ENCODE data around the gene CTNND2. TPM values are rescaled to one million over a fixed set of nuclear protein-coding genes. Genes with fewer than 3 reads are reported as not detected.

The CTNND2 gene
- total RNA-seq, 1 experiment from 2014 or later = not detected

GRCh38 chr5:11252523-11252922 lies 651.7 kb downstream of the CTNND2 start:
- no peak for DNase-seq (ENCODE audit: low read depth)

DNA sequence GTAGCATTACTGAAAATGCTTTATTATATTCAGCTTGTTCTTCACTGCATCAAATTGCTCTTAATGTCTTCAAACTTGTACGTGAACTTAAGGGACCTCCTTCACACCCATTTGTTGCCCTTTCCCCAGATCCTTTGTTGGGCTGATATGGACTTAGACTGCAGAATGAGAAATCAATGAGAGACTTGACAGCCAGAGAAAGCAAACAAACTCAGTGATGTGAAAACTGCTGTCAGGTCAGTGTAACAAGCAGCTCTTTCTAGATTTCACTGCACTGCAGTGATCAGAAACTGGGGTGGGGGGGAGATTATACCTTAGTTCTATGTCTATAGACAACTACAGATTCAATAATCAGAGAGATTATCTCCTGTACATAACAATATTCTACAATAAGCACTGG lies 652.2 kb downstream of the CTNND2 start:
- DNase-seq (ENCODE audit: low read depth) = no peak

DNA sequence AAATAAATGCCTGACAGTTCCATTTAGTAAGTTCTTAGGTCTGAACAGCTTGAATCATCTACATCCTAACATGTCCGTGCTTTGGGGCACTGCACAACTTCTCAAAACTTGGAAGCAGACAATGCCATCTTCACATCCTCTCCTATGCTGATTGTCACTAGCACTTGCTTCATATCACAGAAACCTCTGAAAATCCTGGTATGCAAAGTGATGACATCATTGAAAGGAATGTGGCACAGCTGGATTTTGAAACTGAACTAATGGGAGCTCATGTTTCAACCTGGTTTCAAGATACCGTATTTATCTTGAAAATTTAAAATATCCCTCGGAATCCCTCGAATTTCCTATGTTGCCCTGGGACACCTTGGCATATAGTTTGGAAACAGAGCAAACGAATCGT lies 653.0 kb downstream of the CTNND2 start:
- DNase-seq (ENCODE audit: low read depth) = peak; percentile 31

DNA sequence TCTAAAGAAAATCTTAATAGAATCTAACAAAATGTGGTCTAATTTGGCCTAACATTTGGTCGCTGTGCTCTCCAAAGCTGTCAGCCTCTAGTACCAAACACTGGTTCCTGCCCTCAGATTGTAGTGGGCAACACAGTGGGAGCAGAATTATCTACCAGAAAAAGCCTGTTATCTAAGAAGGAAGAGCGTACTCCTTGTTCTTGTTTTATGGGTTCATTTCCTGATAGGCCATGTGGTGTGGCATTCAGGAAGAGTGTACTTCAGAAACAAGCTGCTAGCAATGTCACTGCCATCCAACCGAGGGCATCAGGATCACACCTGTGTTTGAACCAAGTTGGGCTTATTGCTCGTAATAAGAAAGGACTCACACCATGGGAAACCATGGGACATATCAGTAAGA lies 655.3 kb downstream of the CTNND2 start:
- no peak for DNase-seq (ENCODE audit: low read depth)

DNA sequence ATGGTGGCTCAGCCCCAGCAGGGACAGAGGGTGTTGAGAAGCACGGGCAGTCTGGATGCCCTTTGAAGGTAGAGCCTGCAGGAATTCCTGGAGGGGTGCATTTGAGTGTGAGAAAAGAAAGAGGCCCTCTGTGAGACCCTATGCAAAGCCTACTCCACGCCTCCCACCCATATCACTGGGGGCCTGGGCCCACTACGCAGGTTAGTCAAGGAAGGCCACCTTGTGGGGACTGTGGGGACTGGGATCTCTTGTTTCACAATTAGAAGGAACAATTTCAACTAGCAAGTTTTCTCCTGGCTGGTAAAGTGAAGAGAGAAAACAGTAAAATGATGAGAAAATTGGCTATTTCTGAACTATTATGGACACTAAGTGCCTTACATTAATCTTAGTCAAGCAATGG lies 657.0 kb downstream of the CTNND2 start:
- no peak for DNase-seq (ENCODE audit: low read depth)

- no peak for DNase-seq (ENCODE audit: low read depth)
Measured at GRCh38 chr5:11240293-11241190, 663.7 kb downstream of the CTNND2 start.

- DNase-seq (ENCODE audit: low read depth) = no peak
Measured at GRCh38 chr5:11239261-11240015, 664.8 kb downstream of the CTNND2 start.

DNA sequence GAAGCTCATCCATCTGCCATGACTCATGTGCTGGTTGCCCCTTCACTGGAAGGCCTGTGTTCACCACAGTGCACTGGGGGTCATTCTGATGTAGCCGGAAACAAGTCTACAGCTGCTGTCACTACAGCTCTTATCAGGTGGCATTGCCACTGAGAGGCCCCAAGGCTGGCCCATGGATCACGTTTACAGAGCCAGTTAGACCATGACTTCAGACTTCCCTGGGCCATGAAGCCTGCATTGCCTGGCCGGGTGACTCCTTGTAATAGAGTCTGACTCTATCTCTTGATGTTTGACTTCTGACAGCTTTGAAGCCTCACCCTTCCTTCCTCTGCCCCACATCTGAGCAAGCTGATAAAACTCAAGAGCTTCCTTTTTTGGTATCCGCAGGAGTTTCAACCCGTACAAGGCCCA lies 669.7 kb downstream of the CTNND2 start:
- DNase-seq (ENCODE audit: low read depth) = no peak

GRCh38 chr5:11230890-11231289 lies 673.4 kb downstream of the CTNND2 start:
- no peak for DNase-seq (ENCODE audit: low read depth)

DNA sequence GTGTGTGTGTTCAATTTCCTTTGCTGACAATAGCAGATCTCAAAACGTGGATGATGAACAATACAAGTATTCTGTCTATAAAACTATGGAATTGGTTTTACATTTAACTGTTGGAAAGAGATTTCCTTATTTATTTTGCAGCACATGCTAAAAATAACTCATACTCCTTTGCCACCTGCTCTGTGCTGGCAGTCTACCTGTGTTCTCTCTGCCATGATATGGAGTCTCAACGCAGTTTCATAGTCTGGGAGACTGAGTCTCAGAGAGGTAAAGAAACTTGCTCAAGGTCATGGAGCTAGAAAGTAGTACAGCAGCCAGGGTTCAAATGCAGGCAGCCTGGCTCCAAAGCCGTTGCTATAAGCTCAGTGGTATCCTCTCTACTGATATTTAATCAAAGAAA lies 677.2 kb downstream of the CTNND2 start:
- DNase-seq (ENCODE audit: low read depth) = no peak

- no peak for DNase-seq (ENCODE audit: low read depth)
Measured at GRCh38 chr5:11224436-11225187, 679.6 kb downstream of the CTNND2 start.

DNA sequence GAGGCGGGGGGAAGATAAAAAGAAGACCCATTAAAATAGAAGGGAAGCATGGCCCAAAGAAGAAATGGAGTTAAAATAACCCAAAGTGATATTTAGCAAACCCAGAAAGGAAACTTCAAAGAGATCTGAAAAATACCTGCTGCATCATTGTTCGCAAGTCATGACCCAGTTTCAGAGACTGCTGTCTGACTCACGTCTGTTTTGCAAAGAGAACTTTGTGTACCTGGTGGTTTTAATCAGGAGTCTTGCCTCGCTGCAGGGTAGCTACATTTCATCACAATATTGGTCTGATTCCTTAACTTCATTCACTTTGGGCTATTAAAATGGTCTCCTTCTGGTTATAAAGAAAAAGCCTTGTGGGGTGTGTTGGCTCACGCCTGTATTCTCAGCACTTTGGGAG lies 682.1 kb downstream of the CTNND2 start:
- no peak for DNase-seq (ENCODE audit: low read depth)

- DNase-seq (ENCODE audit: low read depth) = no peak
Measured at GRCh38 chr5:11214864-11215644, 689.2 kb downstream of the CTNND2 start.

DNA sequence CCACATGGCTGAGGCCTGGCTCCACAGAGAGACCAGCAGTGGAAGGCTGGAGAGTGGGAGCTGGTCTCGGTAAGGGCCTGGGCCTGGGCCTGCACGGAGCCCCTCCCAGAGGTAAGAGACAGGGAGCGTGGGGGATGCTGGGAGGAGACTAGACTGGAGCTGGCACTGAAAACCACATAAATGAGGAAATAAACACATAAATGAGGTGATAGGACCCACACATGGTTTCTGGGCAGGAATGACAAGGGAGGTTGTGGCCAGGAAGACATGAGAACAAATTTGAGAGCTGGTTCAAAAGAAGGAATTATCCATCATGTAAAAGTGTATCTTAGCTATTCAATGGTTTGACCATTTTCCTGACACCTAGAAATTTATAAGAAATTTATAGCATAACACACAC lies 691.5 kb downstream of the CTNND2 start:
- no peak for DNase-seq (ENCODE audit: low read depth)

GRCh38 chr5:11197726-11198125 lies 706.5 kb downstream of the CTNND2 start:
- no peak for DNase-seq (ENCODE audit: low read depth)

- DNase-seq (ENCODE audit: low read depth) = no peak
Measured at GRCh38 chr5:11191673-11192072, 712.6 kb downstream of the CTNND2 start.

GRCh38 chr5:11182441-11183080 lies 721.7 kb downstream of the CTNND2 start:
- DNase-seq (ENCODE audit: low read depth) = peak; percentile 42

- no peak for DNase-seq (ENCODE audit: low read depth)
Measured at GRCh38 chr5:11181940-11182339, 722.3 kb downstream of the CTNND2 start.

DNA sequence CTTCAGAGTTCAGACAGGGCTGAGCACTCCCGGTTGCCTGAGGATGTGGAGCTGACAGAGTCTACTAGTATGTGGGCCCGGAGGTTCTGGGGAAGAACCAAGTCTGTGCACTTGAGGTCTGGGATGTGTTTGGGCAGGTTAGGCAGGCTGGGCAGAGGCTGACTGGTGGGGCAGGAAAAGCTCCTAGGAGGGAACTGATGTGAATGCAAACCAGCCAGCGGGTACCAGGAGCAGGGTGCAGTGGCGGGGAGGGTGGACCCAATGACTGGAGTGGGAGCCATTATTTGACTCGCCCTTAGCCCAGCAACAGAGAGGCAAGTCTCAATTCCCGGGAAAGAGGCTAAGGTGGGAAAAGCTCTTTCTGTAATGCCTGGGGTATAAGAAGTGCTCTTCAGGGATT lies 723.4 kb downstream of the CTNND2 start:
- no peak for DNase-seq (ENCODE audit: low read depth)

DNA sequence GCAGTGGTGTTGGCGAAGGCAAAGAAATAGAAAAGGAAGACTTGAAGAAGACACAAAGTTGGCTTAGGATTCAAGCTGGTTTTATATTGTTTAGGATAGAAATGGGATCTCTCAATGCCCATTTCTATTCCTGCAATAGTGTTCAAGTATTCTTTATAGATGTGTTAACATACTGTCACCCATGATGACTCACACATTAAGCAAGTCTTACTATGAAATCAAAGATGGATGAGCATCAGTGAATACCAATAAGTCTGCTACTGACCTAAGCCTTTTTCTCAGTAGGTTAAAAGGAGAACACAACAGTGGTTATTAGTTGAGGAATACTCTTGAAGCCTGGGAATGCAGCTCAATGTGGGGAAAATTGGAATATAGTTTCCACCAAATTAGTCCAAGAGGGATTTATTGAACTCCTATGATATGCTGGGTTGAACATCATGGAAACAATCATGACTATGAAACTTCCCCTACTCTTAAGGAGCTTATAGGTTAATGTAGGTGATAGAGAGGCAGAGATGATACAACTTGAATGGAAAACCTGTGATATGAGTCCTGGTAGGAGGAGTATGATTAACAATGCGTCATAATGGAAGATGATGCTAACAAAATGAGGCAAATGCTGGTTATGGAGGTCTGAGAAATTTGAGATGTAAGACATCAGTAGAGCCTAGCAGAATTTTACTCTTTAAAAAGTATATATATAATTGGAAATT lies 726.1 kb downstream of the CTNND2 start:
- DNase-seq (ENCODE audit: low read depth) = no peak

Data from RPMI7951 (cell line).